Osteoblast (primary cell): ENCODE data around the gene TRIOBP. TPM values are rescaled to one million over a fixed set of nuclear protein-coding genes. Genes with fewer than 3 reads are reported as not detected.
A peak's percentile ranks its signal among the peaks of the same experiment; 100 is the strongest.

Source experiments
- DNase-seq: peaks from one replicate; pipeline ENCODE4 v3.0.0; 2011; ENCODE audit warnings: low spot score, mixed read lengths; ENCODE audit not compliant: insufficient read length; ENCODE audit errors: missing footprints
- H2AFZ ChIP-seq: 2 replicates; pipeline ENCODE4 v1.6.0; 2011; ENCODE audit warnings: mild to moderate bottlenecking, low read length
- H3K27ac ChIP-seq: 2 replicates; pipeline ENCODE4 v1.5.1; 2011; ENCODE audit warnings: mild to moderate bottlenecking, low read depth, low read length, moderate library complexity
- H3K27me3 ChIP-seq: 2 replicates; pipeline ENCODE4 v1.6.0; 2012; ENCODE audit warnings: mild to moderate bottlenecking, control low read depth, inconsistent platforms, low read length, moderate library complexity; ENCODE audit not compliant: insufficient read depth
- H3K36me3 ChIP-seq: 2 replicates; pipeline ENCODE4 v1.5.1; 2011; ENCODE audit warnings: mild to moderate bottlenecking, low read length, control low read depth, moderate library complexity; ENCODE audit not compliant: insufficient read depth
- H3K4me1 ChIP-seq: 2 replicates; pipeline ENCODE4 v1.5.1; 2011; ENCODE audit warnings: mild to moderate bottlenecking, low read length, control low read depth, moderate library complexity; ENCODE audit not compliant: insufficient read depth
- H3K4me2 ChIP-seq: 2 replicates; pipeline ENCODE4 v1.6.0; 2011; ENCODE audit warnings: mild to moderate bottlenecking, low read length; ENCODE audit not compliant: insufficient read depth
- H3K4me3 ChIP-seq: fragments of 200-600 bp; sonication (generic); 3 replicates; pipeline ENCODE4 v1.5.1; 2012; ENCODE audit warnings: mild to moderate bottlenecking, low read length, inconsistent platforms; ENCODE audit not compliant: insufficient read depth
- H3K79me2 ChIP-seq: 2 replicates; pipeline ENCODE4 v1.6.0; 2012; ENCODE audit warnings: mild to moderate bottlenecking, low read length, control low read depth, inconsistent platforms; ENCODE audit not compliant: insufficient read depth
- H3K9me3 ChIP-seq: 2 replicates; pipeline ENCODE4 v1.5.1; 2011; ENCODE audit warnings: low read depth, low read length, control low read depth
- H4K20me1 ChIP-seq: 2 replicates; pipeline ENCODE4 v1.6.0; 2012; ENCODE audit warnings: mild to moderate bottlenecking, low read length, control low read depth; ENCODE audit not compliant: insufficient read depth
- total RNA-seq: library from RNA; depleted of rRNA; stranded (reverse); fragments of >200 nt; gene quantifications from 2 replicates; pipeline ENCODE4 v1.2.3, GENCODE V29; 2012
- TF ChIP-seq, protein P1 (sequence below): IDR thresholded peaks from 2 replicates; pipeline ENCODE4 v1.5.1; 2011; ENCODE audit warnings: mild to moderate bottlenecking, low read depth, low read length, moderate library complexity; ENCODE audit errors: extremely low read depth

The TRIOBP gene
- total RNA-seq, 1 donor = 162 TPM

DNA sequence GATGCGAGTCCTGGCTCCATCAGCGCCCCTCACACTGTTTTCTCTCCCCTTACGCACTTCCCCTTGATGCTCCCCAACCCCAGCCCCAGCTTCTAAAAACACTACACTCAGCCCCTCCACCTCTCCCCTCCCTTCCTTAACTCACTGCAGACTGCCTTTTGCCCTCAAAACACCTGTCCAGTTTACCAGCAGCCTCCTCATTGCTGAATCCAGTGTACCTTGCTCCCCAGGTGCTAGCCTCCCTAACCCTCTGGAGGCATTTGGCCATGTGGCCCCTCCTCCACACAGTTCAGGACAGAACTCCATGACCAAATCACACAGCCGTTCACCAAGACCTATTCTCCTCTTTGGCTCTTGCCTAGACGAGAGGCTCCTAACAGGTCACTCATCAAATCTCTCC lies 123.5 kb downstream of the TRIOBP start:
- no peaks in the 10 kb centered on the region for H3K9me3 ChIP-seq
- peaks cover 9% of the 10 kb centered on the region for H3K4me1 ChIP-seq
- no peaks in the 10 kb centered on the region for H3K36me3 ChIP-seq
- no peak overlapping the region for H3K4me2 ChIP-seq
- H3K27ac ChIP-seq = no peak overlapping the region
- no peaks in the 10 kb centered on the region for H3K79me2 ChIP-seq
- H4K20me1 ChIP-seq = no peaks in the 10 kb centered on the region
- peaks cover 19% of the 10 kb centered on the region for H3K27me3 ChIP-seq
- DNase-seq = peak; percentile 67
- TF ChIP-seq, protein P1, sequence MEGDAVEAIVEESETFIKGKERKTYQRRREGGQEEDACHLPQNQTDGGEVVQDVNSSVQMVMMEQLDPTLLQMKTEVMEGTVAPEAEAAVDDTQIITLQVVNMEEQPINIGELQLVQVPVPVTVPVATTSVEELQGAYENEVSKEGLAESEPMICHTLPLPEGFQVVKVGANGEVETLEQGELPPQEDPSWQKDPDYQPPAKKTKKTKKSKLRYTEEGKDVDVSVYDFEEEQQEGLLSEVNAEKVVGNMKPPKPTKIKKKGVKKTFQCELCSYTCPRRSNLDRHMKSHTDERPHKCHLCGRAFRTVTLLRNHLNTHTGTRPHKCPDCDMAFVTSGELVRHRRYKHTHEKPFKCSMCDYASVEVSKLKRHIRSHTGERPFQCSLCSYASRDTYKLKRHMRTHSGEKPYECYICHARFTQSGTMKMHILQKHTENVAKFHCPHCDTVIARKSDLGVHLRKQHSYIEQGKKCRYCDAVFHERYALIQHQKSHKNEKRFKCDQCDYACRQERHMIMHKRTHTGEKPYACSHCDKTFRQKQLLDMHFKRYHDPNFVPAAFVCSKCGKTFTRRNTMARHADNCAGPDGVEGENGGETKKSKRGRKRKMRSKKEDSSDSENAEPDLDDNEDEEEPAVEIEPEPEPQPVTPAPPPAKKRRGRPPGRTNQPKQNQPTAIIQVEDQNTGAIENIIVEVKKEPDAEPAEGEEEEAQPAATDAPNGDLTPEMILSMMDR = no peak
- H3K4me3 ChIP-seq = no peak overlapping the region
- H2AFZ ChIP-seq = no peak overlapping the region

DNA sequence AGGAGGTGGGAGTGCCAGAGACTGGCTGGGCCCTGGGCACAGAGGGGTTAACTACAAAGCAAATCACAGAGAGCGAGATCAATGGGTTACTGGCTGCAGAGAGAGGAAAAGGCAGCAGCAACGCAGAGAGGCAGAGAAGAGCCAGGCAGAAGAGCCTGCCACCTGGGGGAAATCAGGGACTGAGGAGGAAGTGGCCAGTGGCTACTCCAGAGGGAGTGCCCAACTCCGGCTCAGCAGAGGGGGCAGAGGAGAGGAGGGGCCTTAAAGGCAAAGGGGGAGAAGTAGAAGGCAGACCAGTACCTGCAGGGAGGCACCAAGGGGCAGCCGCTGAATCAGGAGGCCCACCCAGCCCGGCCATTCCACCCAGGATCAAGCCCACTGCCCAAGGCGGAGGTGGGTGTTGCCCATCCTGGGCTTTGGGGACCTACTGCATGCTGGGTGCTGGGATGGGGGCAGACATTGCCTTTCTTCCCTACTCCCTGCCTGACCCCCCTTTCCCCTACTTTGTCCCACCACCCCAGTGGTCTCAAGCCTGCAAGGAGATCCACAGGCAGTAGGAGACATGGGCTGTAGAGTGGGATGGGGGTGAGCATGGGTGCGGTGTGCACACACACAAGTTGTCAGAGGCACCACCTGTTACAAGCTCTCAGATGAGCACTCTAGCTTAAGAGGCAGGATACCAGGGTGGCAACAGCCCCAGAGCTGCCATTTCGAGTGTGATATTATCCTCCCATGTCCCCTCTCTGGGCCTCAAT lies 125.4 kb downstream of the TRIOBP start:
- Histone ChIP-seq H3K27me3 (peaks cover 19% of the 10 kb centered on the region), H3K4me2 (no peak overlapping the region), H3K4me3 (no peak overlapping the region), H3K9me3 (no peaks in the 10 kb centered on the region), H2AFZ (no peak overlapping the region), H3K79me2 (no peaks in the 10 kb centered on the region), H3K27ac (no peak overlapping the region), H3K36me3 (no peaks in the 10 kb centered on the region), H3K4me1 (peaks cover 9% of the 10 kb centered on the region), H4K20me1 (no peaks in the 10 kb centered on the region)
- TF ChIP-seq, protein P1 = no peak
- peak; percentile 62 for DNase-seq

DNA sequence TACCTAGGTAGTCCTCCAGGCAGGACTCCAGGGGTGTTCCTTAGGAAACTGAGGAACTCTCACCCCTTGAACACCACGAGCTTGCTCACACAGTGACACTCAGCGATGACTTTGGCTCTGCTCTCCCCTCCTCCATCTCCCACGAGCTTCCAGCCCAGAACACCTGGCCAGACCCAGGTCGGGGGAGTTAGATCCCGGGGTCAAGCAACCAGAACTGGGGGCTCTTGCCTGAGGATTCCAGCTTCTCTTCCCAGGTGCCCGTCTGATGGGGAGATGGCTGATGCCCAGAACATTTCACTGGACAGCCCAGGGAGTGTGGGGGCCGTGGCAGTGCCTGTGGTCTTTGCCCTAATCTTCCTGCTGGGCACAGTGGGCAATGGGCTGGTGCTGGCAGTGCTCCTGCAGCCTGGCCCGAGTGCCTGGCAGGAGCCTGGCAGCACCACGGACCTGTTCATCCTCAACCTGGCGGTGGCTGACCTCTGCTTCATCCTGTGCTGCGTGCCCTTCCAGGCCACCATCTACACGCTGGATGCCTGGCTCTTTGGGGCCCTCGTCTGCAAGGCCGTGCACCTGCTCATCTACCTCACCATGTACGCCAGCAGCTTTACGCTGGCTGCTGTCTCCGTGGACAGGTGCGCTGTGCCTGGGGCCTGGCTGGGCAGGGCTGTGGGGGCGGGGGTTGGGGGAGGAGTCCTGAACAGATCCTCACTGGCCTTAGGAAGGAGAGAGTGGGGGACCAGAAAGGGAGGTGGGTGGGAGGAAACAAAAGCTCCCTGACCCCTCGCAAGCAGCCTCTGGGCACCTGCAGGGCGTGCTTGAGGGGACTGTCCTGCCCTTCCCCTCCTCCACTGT lies 126.5 kb downstream of the TRIOBP start, which contains the start of gene GALR3:
Gene GALR3, plus strand, starts transcription at position 249 of the 852 bp plus-strand sequence. Its CDS starts 25 bp downstream, at position 274.
- H3K4me3 ChIP-seq = no peak within 1 kb of the TSS
- no peaks in the 10 kb centered on the region for H4K20me1 ChIP-seq
- no peaks in the 10 kb centered on the region for H3K36me3 ChIP-seq
- H3K9me3 ChIP-seq = no peaks in the 10 kb centered on the region
- H2AFZ ChIP-seq = no peak within 1 kb of the TSS
- H3K4me2 ChIP-seq = no peak within 1 kb of the TSS
- TF ChIP-seq, protein P1 = no peak
- H3K27ac ChIP-seq = no peak within 1 kb of the TSS
- H3K79me2 ChIP-seq = no peaks in the 10 kb centered on the region
- peaks cover 19% of the 10 kb centered on the region for H3K27me3 ChIP-seq
- peak; percentile 60 for DNase-seq
- H3K4me1 ChIP-seq = peaks cover 7% of the 10 kb centered on the region
